BJ (cell line): Measurements from ENCODE around the gene FAM83D. TPM values are rescaled to one million over a fixed set of nuclear protein-coding genes. Genes with fewer than 3 reads are reported as not detected.

Experiments used
- CTCF ChIA-PET: fragments of 350-600 bp; formaldehyde crosslinking; extraction: SDS; loops from one replicate; lab custom pipeline; 2021; ENCODE audit warnings: antibody characterized with exemption, inconsistent platforms; lab: Yijun Ruan, JAX
- POLR2A ChIA-PET: fragments of 300-600 bp; sonication (Branson Sonifier 250); formaldehyde crosslinking; extraction: SDS; loops from one replicate; lab custom pipeline; 2021; ENCODE audit warnings: antibody characterized with exemption; lab: Charles Lee
- DNase-seq: peaks from one replicate; pipeline ENCODE4 v3.0.0-alpha.2; 2011; ENCODE audit warnings: low read depth
- H3K27me3 ChIP-seq: 2 replicates; pipeline ENCODE4 v1.6.0; 2011; ENCODE audit warnings: low read length; ENCODE audit not compliant: control insufficient read depth, insufficient read depth
- H3K36me3 ChIP-seq: 2 replicates; pipeline ENCODE4 v1.5.1; 2011; ENCODE audit warnings: low read length; ENCODE audit not compliant: control insufficient read depth, insufficient read depth
- H3K4me3 ChIP-seq: 2 replicates; pipeline ENCODE4 v1.5.1; 2011; ENCODE audit warnings: low read depth, mild to moderate bottlenecking, control low read depth, low read length
- polyA plus RNA-seq: library from polyadenylated mRNA; depleted of rRNA; stranded (reverse); fragments of >200 nt; gene quantifications from 2 replicates; pipeline ENCODE4 v1.2.3, GENCODE V29; 2011
- TF ChIP-seq, protein P1 (sequence below): IDR thresholded peaks from 2 replicates; pipeline ENCODE4 v1.5.1; 2011; ENCODE audit warnings: low read depth, mild to moderate bottlenecking, control low read depth, inconsistent platforms, low read length, moderate library complexity; ENCODE audit not compliant: insufficient read depth

FAM83D gene
- polyA plus RNA-seq, 1 experiment: 40.1 TPM

DNA sequence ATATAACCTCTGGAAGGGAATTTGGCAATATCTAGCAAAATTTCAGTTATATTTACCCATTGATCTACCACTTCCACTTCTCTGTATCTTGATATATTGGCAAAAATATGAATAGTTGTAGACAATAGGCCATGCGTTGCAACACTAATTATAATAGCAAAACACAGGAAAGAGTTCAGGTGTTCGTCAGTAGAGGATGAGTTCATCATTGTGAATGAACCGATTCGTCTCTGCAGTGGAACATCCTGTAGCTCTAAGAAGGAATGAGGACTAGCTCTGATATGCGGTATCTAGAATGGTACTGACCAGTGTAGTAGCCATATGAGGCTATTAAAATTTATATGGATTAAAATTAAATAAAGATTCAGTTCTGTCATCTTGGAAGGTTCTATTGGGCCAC, 8.3 kb downstream of the FAM83D start:
- CTCF ChIA-PET: interaction anchor here (0.6 to 1.6 kb wide), 4 partner anchors 8 to 114 kb away, joined by 3 to 12 read pairs (median 4); partner anchors contain the start of genes DHX35 and FAM83D
- POLR2A ChIA-PET: no interaction called here
- TF ChIP-seq, protein P1, sequence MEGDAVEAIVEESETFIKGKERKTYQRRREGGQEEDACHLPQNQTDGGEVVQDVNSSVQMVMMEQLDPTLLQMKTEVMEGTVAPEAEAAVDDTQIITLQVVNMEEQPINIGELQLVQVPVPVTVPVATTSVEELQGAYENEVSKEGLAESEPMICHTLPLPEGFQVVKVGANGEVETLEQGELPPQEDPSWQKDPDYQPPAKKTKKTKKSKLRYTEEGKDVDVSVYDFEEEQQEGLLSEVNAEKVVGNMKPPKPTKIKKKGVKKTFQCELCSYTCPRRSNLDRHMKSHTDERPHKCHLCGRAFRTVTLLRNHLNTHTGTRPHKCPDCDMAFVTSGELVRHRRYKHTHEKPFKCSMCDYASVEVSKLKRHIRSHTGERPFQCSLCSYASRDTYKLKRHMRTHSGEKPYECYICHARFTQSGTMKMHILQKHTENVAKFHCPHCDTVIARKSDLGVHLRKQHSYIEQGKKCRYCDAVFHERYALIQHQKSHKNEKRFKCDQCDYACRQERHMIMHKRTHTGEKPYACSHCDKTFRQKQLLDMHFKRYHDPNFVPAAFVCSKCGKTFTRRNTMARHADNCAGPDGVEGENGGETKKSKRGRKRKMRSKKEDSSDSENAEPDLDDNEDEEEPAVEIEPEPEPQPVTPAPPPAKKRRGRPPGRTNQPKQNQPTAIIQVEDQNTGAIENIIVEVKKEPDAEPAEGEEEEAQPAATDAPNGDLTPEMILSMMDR: no peak
- Histone ChIP-seq H3K27me3 (no peaks in the 10 kb centered on the region), H3K4me3 (no peak overlapping the region), H3K36me3 (no peaks in the 10 kb centered on the region)
- DNase-seq: no peak

GRCh38 chr20:38935285-38935684, 9.1 kb downstream of the FAM83D start:
- CTCF ChIA-PET: interaction anchor here (1.5 kb wide), 1 partner anchor 10 kb away, joined by 11 read pairs; the partner anchor contains the start of gene FAM83D
- TF ChIP-seq, protein P1: peak; percentile 21; the same call in 1 of the 2 replicates
- POLR2A ChIA-PET: no interaction called here
- Histone ChIP-seq H3K4me3 (no peak overlapping the region), H3K27me3 (no peaks in the 10 kb centered on the region), H3K36me3 (no peaks in the 10 kb centered on the region)
- DNase-seq: no peak

DNA sequence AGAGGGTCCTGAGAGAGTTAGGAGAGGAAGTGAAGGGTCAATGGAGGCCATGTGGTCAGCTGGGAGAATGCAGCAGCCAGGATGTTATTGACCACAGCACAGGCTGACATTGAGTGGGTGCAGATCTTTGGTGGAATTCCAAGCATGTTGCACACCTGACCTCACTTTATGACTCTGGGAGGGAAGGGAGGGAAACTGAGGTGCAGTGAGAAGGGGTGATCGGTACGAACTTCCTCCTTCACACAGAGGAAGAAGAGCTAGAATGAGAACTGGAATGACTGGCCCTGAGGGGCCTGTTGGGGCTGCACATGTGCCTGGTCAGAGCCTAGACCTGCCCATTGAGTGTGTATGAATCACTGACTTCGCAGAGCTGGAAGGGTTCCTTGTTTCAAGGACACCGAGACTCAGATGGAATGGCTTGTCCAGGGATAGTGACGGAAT, 9.8 kb downstream of the FAM83D start:
- no peaks in the 10 kb centered on the region for H3K27me3 ChIP-seq
- DNase-seq: no peak
- TF ChIP-seq, protein P1: no peak
- ChIA-PET CTCF (interaction anchor here (1.5 kb wide), 2 partner anchors 10 to 11 kb away, joined by 5 to 11 read pairs; partner anchors contain the start of gene FAM83D), POLR2A (no interaction called here)
- no peaks in the 10 kb centered on the region for H3K36me3 ChIP-seq
- no peak overlapping the region for H3K4me3 ChIP-seq

DNA sequence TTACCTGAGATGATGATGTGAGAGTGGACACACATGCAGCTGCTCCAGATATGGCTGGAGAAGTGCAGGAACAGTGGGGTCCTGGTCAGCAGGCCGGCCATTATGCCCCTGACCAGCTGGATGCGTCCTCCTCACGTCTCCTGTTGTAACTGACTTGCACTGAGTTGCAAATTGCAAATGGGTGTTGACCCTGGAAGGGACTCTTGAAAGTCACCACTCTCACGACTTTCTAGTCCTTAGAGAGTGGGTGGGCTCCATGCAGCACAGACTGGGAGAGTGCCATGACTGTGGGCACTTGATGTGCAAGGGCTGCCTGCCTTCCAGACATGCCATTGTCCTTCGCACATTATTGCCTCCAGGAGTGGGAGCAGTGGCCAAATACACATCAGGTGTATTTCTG, 10.8 kb downstream of the FAM83D start:
- CTCF ChIA-PET: interaction anchor here (1.5 to 1.8 kb wide), 3 partner anchors 9 to 112 kb away, joined by 5 to 11 read pairs (median 6); partner anchors contain the start of gene FAM83D
- H3K36me3 ChIP-seq: no peaks in the 10 kb centered on the region

DNA sequence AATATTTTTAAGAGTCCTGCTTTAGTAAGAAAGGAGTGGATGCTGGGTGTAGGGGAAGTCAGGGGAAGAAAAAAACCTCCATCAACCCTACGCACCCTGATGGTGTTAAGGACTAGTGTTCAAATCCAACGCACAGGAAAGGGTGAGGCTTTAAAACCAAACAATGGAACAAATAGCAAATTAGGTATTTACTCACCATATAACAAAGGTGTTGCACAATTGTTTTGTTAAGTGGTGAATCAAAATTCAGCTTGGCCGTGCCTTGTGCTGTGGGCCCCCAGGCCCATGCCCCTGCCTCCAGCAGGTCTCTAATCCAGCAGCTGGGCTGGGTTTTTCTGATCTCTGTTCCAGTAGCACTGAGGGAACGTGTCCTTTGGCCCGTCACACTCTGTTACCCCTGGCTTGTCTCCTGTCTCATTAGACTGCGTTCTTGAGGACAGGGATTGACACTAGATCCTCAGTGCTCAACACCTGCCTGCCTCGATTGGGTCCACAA, 11.8 kb downstream of the FAM83D start:
- POLR2A ChIA-PET: no interaction called here
- Histone ChIP-seq H3K4me3 (no peak overlapping the region), H3K27me3 (no peaks in the 10 kb centered on the region), H3K36me3 (no peaks in the 10 kb centered on the region)
- DNase-seq: no peak
- TF ChIP-seq, protein P1: no peak
- CTCF ChIA-PET: interaction anchor here (1.1 to 1.8 kb wide), 2 partner anchors 13 to 111 kb away, joined by 5 to 6 read pairs; no protein-coding TSS in a partner anchor

More for the DNA sequence above, 10.8 kb downstream of the FAM83D start:
- DNase-seq: no peak
- H3K27me3 ChIP-seq: no peaks in the 10 kb centered on the region
- H3K4me3 ChIP-seq: no peak overlapping the region
- POLR2A ChIA-PET: no interaction called here
- TF ChIP-seq, protein P1: no peak
